ENCODE data around the gene ACE2.

DNA sequence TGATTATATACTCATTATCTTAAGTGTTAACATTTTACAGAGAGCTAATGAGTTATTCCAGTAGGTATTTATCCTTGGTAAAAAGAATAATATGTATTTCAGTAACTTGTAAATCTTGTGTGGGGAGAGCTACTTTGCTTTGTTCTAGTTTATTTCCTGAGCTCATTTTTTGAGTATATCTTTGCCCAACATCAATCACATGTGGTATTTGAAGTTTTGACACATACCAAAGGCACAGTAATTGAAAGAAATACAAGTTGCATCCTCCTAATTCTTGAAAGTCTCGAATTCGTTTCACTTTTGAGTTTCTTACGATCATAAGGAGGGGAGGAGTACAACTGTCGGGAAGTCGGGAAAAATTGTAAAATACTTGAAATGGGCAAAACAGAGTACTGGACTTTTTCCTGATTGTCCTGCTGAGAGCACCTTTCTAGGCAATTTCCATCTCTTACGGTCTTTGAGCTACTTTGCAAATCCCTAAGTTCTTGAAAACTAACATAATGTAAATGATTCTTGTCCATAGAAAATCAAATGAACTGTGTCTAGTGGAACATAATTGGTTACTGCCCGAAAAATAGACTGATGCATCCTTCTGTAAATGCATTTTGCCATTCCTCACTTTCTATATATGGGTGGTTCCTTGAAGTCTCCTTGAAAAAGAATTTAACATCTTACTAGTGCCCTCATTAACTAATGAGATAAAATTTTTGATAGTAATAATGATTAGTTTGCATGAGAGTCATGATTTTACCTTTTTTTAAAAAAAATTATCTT lies 43.2 kb upstream of the ACE2 start:
- TF ChIP-seq CTCF (IDR thresholded peaks at IDR 0.05; ENCODE audit: borderline replicate concordance, extremely low read depth, low read length, poor library complexity, severe bottlenecking), result no peak
- no peak for TF ChIP-seq EZH2 (IDR thresholded peaks at IDR 0.05; ENCODE audit: borderline replicate concordance, low read depth, low read length, severe bottlenecking)
